ENCODE results near the gene HOXC6. TPM values are rescaled to one million over a fixed set of nuclear protein-coding genes. Genes with fewer than 3 reads are reported as not detected.

HOXC6 gene
- total RNA-seq, 4 donors from 2014 or later, result 0.21 to 1.1 (median 0.30) TPM; not detected in 1

- 63 to 75% methylated on average over 35 of the region's 38 CpGs for WGBS, 2 donors
- Histone ChIP-seq H3K36me3 (no peaks in the 10 kb centered on the region), H3K27me3 (peaks cover 0 to 47% (median 0%) of the 10 kb centered on the region in 4 donors), H3K4me1 (peaks cover 0 to 27% (median 0%) of the 10 kb centered on the region in 3 donors), H3K9me3 (no peaks in the 10 kb centered on the region), H3K27ac (no peak overlapping the region), H3K4me3 (no peak overlapping the region)
- DNase-seq, result no peak
- intact Hi-C loops (cut with DNase I), result no loop called here
- no peak for TF ChIP-seq POLR2A (IDR thresholded peaks at IDR 0.05)
- no peak for TF ChIP-seq CTCF (IDR thresholded peaks at IDR 0.05)
Observed at GRCh38 chr12:54060174-54060974, 32.1 kb downstream of the HOXC6 start.

- Histone ChIP-seq H3K4me1 (peaks cover 0 to 19% (median 0%) of the 10 kb centered on the region in 3 donors), H3K27me3 (peaks cover 0 to 52% (median 0%) of the 10 kb centered on the region in 4 donors), H3K4me3 (no peak overlapping the region), H3K27ac (no peak overlapping the region), H3K9me3 (no peaks in the 10 kb centered on the region), H3K36me3 (no peaks in the 10 kb centered on the region)
- intact Hi-C loops (cut with DNase I), result no loop called here
- TF ChIP-seq POLR2A (IDR thresholded peaks at IDR 0.05) (no peak), CTCF (IDR thresholded peaks at IDR 0.05) (no peak)
- 63 to 75% methylated on average over 7 of the region's 7 CpGs for WGBS, 2 donors
- DNase-seq, result no peak
Observed at GRCh38 chr12:54060975-54061778, 32.9 kb downstream of the HOXC6 start.

- peaks cover 0 to 14% (median 0%) of the 10 kb centered on the region in 3 donors for H3K4me1 ChIP-seq
- H3K9me3 ChIP-seq, result no peaks in the 10 kb centered on the region
- no peak overlapping the region for H3K4me3 ChIP-seq
- H3K36me3 ChIP-seq, result no peaks in the 10 kb centered on the region
- DNase-seq, result no peak
- peaks cover 0 to 39% (median 0%) of the 10 kb centered on the region in 4 donors for H3K27me3 ChIP-seq
- intact Hi-C loops (cut with DNase I), result no loop called here
- H3K27ac ChIP-seq, result no peak overlapping the region
- TF ChIP-seq POLR2A (IDR thresholded peaks at IDR 0.05) (no peak), CTCF (IDR thresholded peaks at IDR 0.05) (no peak)
Observed at GRCh38 chr12:54065677-54066076, 37.4 kb downstream of the HOXC6 start.

GRCh38 chr12:54066408-54066807 is 38.2 kb downstream of the HOXC6 start:
- Histone ChIP-seq H3K4me1 (peaks cover 0 to 9% (median 0%) of the 10 kb centered on the region in 3 donors), H3K4me3 (no peak overlapping the region), H3K27ac (no peak overlapping the region), H3K27me3 (peaks cover 0 to 31% (median 0%) of the 10 kb centered on the region in 4 donors), H3K9me3 (no peaks in the 10 kb centered on the region), H3K36me3 (no peaks in the 10 kb centered on the region)
- WGBS, 2 donors, result 60 to 64% methylated on average over 1 of the region's 1 CpG
- intact Hi-C loops (cut with DNase I), result no loop called here
- TF ChIP-seq POLR2A (IDR thresholded peaks at IDR 0.05) (no peak), CTCF (IDR thresholded peaks at IDR 0.05) (no peak)
- DNase-seq, result no peak

Measured in esophagus squamous epithelium (tissue), 5 donors.